Epithelial cell of proximal tubule (primary cell): ENCODE results near the gene RERE. TPM values are rescaled to one million over a fixed set of nuclear protein-coding genes. Genes with fewer than 3 reads are reported as not detected.

Experiments used
- DNase-seq: peaks from one replicate; pipeline ENCODE4 v3.0.0-alpha.2; 2011; ENCODE audit warnings: low read depth
- H3K4me3 ChIP-seq: 2 replicates; pipeline ENCODE4 v1.5.1; 2011; ENCODE audit warnings: low read depth, mild to moderate bottlenecking, low read length
- CTCF ChIP-seq: conservative IDR thresholded peaks from 2 replicates; pipeline ENCODE4 v1.5.1; 2012; ENCODE audit warnings: low read depth, mild to moderate bottlenecking, low read length
- total RNA-seq: library from RNA; depleted of rRNA; stranded (reverse); fragments of >200 nt; gene quantifications from 2 replicates; pipeline ENCODE4 v1.2.3, GENCODE V29; 2015

RERE gene
- total RNA-seq, 1 donor from 2014 or later: 18.0 TPM

GRCh38 chr1:8465692-8466091, 351.7 kb downstream of the RERE start:
- H3K4me3 ChIP-seq: no peak overlapping the region
- no peak for TF ChIP-seq CTCF
- no peak for DNase-seq

DNA sequence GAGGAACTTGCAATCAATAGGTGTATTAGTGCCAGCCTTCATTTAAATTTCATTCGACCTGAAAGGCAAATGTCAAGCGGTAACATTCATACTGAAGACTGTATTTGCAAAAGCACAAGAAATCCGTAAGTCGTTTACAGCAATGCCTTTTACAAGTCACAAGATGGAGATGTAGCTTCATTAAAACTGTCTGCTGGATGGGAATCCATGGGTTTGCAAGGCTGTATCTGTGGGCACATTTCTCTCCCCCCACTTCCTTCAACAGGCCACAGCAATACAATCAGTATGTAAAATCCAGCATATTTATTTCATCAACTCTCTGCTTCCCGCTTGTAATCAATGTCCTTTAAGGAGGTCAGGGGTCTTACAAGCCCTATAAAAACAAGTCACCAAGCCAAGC, 352.4 kb downstream of the RERE start:
- peak; percentile 25 for TF ChIP-seq CTCF
- no peak overlapping the region for H3K4me3 ChIP-seq

DNA sequence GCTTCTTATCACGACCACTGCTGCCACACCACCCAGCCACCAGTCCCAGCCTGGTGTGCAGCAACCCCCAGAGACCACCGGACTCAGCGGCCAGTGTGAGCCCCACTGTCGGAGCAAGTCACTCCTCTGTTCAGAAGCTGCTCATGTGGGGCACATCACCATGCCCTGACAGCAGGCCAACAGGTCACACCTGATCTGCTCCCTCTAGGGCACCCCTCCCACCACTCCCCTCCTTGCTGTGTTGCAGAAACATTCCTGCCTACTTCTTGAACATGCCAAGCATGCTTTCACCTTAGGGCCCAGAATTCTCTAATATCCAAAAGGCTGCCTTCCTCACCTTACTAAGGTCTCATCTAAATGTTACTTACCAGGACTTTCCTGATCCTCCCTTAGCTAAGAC, 353.1 kb downstream of the RERE start:
- TF ChIP-seq CTCF: no peak
- H3K4me3 ChIP-seq: no peak overlapping the region
- DNase-seq: no peak

More for the DNA sequence above, 352.4 kb downstream of the RERE start:
- DNase-seq: no peak

DNA sequence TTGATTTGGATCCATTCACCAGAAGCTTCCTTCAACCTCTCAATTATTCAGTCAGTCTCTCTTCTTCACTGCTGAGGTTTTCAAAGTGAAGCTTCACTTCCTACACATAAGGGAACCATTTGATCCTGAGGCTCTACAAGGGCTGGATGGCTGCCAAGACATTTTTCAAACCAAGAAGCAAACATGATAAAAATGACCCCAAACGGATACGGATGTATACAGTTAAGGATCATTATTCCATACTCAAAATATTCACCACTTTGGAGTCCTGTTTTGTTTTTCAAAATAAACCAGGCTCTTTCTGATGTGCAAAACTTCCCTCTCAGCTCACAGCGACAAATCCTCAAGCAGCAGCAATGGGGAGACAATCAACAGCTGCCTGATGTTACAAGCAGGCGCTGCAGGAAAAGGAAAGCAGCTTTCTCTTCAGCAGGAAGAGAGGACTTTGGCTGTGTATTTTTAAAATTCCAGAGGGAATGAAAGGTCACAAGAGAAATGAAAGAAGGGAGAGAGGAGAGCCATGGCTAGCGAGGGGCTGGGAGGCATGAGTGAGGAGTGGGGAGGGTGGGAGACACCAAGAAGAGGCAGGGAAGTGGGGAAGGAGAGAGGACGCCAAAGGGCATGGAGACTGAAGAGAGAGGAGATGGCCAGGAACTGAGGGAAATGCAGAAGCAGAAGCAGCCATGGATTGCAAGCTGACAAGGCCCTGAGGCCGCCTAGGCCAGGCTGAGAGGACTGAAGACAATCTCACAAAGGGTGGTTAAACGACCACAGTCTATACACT, 354.1 kb downstream of the RERE start:
- H3K4me3 ChIP-seq: no peak overlapping the region

GRCh38 chr1:8462371-8462892, 355.0 kb downstream of the RERE start:
- TF ChIP-seq CTCF: no peak
- no peak for DNase-seq
- no peak overlapping the region for H3K4me3 ChIP-seq

More for the DNA sequence above, 354.1 kb downstream of the RERE start:
- no peak for TF ChIP-seq CTCF
- no peak for DNase-seq

- no peak for TF ChIP-seq CTCF
- DNase-seq: no peak
These were observed 355.9 kb downstream of the RERE start for GRCh38 chr1:8461351-8462110.

More at GRCh38 chr1:8461351-8462110, 355.9 kb downstream of the RERE start:
- no peak overlapping the region for H3K4me3 ChIP-seq
